Thoracic aorta (tissue), 2 donors: Measurements from ENCODE around the gene SLAMF8. TPM values are rescaled to one million over a fixed set of nuclear protein-coding genes. Genes with fewer than 3 reads are reported as not detected.

ENCODE experiments used
- ATAC-seq: fragments of 150-250 bp; one replicate; pipeline ENCODE4 v1.8.0; 2017; ENCODE audit warnings: low read depth; ENCODE audit not compliant: insufficient number of reproducible peaks, low FRiP score
- DNase-seq: peaks from one replicate; pipeline ENCODE4 v3.0.0-alpha.2; 2020; ENCODE audit warnings: low spot score
- H3K27ac ChIP-seq, 2 donors: fragments of 200-600 bp; sonication (generic); 1 replicate in 1 of 2; 2 replicates in 1 of 2; pipeline ENCODE4 v1.5.1; 2016; ENCODE audit warnings: mild to moderate bottlenecking in 2 of 2, moderate library complexity in 2 of 2
- H3K27me3 ChIP-seq: fragments of 200-600 bp; sonication (generic); replicated peaks from 2 replicates; pipeline ENCODE4 v1.6.0; 2016; ENCODE audit warnings: mild to moderate bottlenecking; ENCODE audit not compliant: insufficient read depth
- H3K36me3 ChIP-seq: fragments of 200-600 bp; sonication (generic); one replicate; pipeline ENCODE4 v1.5.1; 2016
- H3K4me1 ChIP-seq, 2 donors: fragments of 200-600 bp; sonication (generic); 1 replicate in 1 of 2; 2 replicates in 1 of 2; pipeline versions ENCODE4 v1.5.1 to v1.6.0; 2016; ENCODE audit warnings: low read depth in 2 of 2, mild to moderate bottlenecking in 1 of 2; ENCODE audit not compliant: control insufficient read depth in 1 of 2
- H3K4me3 ChIP-seq: fragments of 200-600 bp; sonication (generic); 2 replicates; pipeline ENCODE4 v1.5.1; 2016; ENCODE audit warnings: mild to moderate bottlenecking
- H3K9me3 ChIP-seq: fragments of 200-600 bp; sonication (generic); 2 replicates; pipeline ENCODE4 v1.5.1; 2016
- total RNA-seq, 2 donors: library from RNA; depleted of rRNA; stranded (reverse); fragments of >200 nt; gene quantifications; one replicate each; pipeline versions ENCODE4 v1.1.0 to v1.2.3, GENCODE V29; 2016
- TF ChIP-seq, protein P1 (sequence below): fragments of 200-600 bp; sonication (generic); IDR thresholded peaks from one replicate; pipeline ENCODE4 v1.5.1; 2019; ENCODE audit warnings: antibody characterized with exemption

The SLAMF8 gene
- total RNA-seq, 2 donors from 2014 or later: 5.6 to 9.9 TPM

DNA sequence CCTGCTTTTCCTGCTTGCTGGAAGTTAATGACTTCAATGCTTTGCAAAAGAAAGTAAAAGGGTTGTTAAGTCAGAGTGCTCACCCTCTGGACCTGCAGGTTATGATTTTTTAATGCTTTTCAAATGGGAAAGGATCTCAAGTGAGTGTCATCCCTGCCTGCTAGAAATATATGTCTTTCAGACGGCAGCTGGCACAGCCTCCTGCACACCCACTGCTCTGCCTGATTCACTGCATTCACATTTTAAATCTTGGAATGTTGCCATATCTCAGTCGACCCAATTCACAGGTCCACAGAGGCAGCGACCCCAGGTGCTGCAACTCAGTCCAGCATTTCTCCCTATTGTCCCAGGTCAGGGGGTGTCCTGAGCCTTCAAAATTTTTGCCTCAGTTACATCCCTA is 35.2 kb upstream of the SLAMF8 start:
- H3K27ac ChIP-seq: no peak overlapping the region
- TF ChIP-seq, protein P1, sequence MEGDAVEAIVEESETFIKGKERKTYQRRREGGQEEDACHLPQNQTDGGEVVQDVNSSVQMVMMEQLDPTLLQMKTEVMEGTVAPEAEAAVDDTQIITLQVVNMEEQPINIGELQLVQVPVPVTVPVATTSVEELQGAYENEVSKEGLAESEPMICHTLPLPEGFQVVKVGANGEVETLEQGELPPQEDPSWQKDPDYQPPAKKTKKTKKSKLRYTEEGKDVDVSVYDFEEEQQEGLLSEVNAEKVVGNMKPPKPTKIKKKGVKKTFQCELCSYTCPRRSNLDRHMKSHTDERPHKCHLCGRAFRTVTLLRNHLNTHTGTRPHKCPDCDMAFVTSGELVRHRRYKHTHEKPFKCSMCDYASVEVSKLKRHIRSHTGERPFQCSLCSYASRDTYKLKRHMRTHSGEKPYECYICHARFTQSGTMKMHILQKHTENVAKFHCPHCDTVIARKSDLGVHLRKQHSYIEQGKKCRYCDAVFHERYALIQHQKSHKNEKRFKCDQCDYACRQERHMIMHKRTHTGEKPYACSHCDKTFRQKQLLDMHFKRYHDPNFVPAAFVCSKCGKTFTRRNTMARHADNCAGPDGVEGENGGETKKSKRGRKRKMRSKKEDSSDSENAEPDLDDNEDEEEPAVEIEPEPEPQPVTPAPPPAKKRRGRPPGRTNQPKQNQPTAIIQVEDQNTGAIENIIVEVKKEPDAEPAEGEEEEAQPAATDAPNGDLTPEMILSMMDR: no peak
- H3K4me3 ChIP-seq: no peak overlapping the region
- H3K9me3 ChIP-seq: no peaks in the 10 kb centered on the region
- peaks cover 5% of the 10 kb centered on the region for H3K27me3 ChIP-seq
- H3K4me1 ChIP-seq: no peaks in the 10 kb centered on the region
- ATAC-seq: no peak
- no peak for DNase-seq
- no peaks in the 10 kb centered on the region for H3K36me3 ChIP-seq

DNA sequence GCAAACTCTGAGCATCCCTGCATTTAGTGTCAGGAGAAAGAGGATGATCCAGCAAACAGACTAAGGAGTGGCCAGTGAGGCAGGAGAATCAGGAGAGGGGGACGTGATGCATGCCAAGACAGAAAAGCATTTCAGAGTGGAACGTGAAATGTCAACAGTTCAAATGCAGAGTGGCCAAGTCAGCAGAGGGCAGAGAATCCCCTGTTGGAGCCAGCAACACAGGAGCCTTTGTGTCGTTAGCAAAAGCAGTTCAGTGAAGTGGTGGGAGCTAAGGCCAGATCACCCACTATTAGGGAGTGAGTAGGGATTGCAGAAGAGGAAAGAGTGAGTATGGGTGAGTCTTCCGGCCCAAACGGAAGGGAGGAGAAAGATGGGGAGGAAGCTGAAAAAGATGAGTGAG is 31.1 kb upstream of the SLAMF8 start:
- no peak overlapping the region for H3K27ac ChIP-seq
- H3K36me3 ChIP-seq: no peaks in the 10 kb centered on the region
- peaks cover 5% of the 10 kb centered on the region for H3K27me3 ChIP-seq
- no peaks in the 10 kb centered on the region for H3K4me1 ChIP-seq
- no peak for ATAC-seq
- no peak for DNase-seq
- no peaks in the 10 kb centered on the region for H3K9me3 ChIP-seq
- TF ChIP-seq, protein P1: no peak
- H3K4me3 ChIP-seq: no peak overlapping the region

DNA sequence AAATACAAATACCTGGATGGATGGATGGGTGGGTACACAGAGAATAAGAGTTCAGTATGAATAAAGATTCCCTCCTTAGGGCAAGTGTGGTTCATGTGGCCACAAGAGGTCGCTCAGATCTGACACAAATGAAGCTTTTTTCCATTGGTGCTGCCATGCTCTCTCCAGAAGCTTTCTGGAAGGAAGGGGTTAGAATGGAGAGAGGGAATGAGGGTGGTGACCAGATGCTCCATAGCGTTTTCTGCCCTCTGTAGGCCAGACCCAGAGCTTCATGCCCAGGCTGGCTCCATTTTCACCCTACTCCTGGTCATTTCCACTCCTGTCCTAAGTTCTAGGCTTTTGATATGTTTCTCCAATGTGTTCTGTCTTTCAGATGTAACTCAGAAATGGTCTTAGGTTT is 27.8 kb upstream of the SLAMF8 start:
- no peaks in the 10 kb centered on the region for H3K27me3 ChIP-seq
- TF ChIP-seq, protein P1: peak; percentile 68
- peak; percentile 21 for DNase-seq
- no peaks in the 10 kb centered on the region for H3K36me3 ChIP-seq
- H3K4me1 ChIP-seq: no peaks in the 10 kb centered on the region
- no peak overlapping the region for H3K27ac ChIP-seq
- peak; percentile 71 for ATAC-seq
- no peaks in the 10 kb centered on the region for H3K9me3 ChIP-seq
- no peak overlapping the region for H3K4me3 ChIP-seq

DNA sequence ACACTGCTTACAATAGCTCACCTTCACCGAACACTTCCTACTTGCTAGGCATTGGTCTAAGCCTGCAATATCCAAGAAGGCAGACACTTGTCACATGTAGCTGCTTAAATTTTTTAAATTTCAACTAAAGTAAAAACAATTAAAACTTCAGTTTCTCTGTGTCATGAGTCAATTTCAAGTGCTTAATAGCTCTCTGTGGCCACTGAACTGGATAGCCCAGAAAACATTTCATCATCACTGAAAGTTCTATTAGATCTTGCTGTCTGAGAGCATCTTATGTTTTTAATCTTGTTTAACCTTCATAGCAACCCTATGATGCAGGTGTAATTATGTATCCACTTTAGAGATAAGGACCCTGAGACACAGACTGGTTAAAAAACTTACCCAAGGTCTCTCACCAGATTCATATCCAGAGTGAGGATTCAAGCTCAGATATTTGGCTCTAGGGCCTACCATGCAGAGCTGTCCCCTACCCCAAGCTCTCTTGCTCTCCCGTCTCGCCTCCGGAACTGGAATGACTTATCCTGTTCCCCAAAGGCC is 27.2 kb upstream of the SLAMF8 start:
- ATAC-seq (no peak), DNase-seq (no peak)
- Histone ChIP-seq H3K4me3 (no peak overlapping the region), H3K4me1 (no peaks in the 10 kb centered on the region), H3K9me3 (no peaks in the 10 kb centered on the region), H3K27ac (no peak overlapping the region), H3K36me3 (no peaks in the 10 kb centered on the region), H3K27me3 (no peaks in the 10 kb centered on the region)
- TF ChIP-seq, protein P1: no peak

DNA sequence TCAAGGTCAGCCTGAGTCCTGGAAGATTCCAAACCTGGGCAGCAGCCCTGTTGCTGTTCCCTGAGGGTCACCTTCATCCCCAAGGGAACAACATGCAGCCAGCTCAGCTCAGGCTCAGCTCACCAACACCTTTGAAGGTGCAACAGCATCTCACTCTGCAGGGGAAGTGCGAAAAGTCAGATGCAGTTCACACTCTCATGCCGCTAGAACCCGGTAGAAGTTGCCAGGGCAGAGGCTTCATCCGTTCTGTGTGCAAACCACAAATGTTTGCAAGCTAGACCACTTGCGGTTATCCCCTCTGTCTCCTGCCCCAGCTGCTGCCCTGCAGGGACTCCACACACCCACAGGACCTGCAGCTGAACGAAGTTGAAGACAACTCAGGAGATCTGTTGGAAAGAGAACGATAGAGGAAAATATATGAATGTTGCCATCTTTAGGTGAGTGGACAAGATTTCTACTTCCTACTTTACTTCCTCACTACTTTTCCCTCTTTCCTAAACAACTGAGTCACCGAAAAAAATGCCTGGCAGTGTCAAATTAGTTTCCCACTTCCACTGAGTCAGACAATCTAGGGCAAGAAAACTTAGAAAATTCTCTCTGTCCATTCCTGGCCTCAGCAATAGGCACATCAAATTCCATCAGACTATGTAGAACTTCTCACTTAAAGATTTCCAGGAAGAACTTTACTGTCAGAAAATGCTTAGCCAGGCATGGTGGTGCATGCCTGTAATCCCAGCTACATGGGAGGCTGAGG is 26.3 kb upstream of the SLAMF8 start:
- Histone ChIP-seq H3K36me3 (no peaks in the 10 kb centered on the region), H3K4me3 (no peak overlapping the region), H3K27ac (no peak overlapping the region), H3K9me3 (no peaks in the 10 kb centered on the region), H3K4me1 (no peaks in the 10 kb centered on the region), H3K27me3 (no peaks in the 10 kb centered on the region)
- TF ChIP-seq, protein P1: no peak
- DNase-seq (no peak), ATAC-seq (no peak)
